ENCODE measurements around the gene CYP1B1.

CYP1B1 gene

DNA sequence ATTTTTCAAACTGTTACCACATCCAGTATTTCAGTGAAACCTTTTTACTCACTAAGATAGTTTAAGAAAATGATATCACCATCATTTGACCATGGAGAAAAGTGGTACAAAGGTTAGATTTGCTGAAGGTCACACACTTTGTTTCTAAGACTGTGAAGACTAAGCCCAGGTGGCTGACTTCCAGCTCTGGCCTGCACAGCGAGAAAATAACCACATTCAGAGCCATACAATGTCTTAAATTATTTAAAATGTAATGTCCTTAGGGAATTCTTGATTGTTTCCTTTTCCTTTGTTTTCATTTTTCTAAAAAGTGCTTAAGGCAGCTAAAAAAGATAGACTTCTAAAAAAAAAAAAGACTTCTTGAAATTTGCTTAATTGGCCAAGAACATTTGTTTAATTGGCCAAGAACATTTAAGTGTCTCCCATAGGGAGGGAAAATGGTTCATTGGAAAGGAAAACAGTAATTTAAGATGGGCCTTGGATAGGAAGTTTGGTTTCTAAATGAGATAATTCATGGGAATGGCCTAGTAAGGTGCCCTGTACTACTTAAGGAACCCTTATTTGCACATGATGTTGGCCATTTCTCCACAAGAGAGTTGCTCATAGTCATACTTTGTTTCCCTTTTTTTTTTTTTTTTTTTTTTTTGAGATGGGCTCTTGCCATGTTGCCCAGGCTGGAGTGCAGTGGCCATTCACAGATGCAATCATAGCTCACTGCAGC lies 45.2 kb downstream of the CYP1B1 start:
- Histone ChIP-seq H3K36me3 (ENCODE audit: control insufficient read depth, insufficient read depth, low read length) (no peaks in the 10 kb centered on the region), H3K18ac (ENCODE audit: low read length) (no peak overlapping the region), H3K4me3 (ENCODE audit: low read length) (no peak overlapping the region), H2BK5ac (ENCODE audit: low read length) (no peak overlapping the region), H2BK120ac (ENCODE audit: low read depth, low read length) (no peak overlapping the region), H3K4ac (ENCODE audit: low read depth, low read length) (no peak overlapping the region), H3K4me1 (ENCODE audit: control insufficient read depth, low read depth, low read length) (no peaks in the 10 kb centered on the region), H3K79me2 (ENCODE audit: control insufficient read depth, insufficient read depth, low read length) (no peaks in the 10 kb centered on the region), H4K5ac (ENCODE audit: low read length) (no peak overlapping the region), H3K4me2 (ENCODE audit: low read length) (no peak overlapping the region), H3K23ac (ENCODE audit: low read length) (no peak overlapping the region), H3K27me3 (ENCODE audit: insufficient read depth, low read length, poor library complexity) (no peaks in the 10 kb centered on the region), H3K56ac (ENCODE audit: low read length) (no peak overlapping the region), H3K9ac (ENCODE audit: low read length) (no peak overlapping the region), H2BK15ac (replicated peaks; ENCODE audit: low read depth) (no peak overlapping the region), H4K8ac (ENCODE audit: low read depth, low read length) (no peak overlapping the region), H2AK5ac (ENCODE audit: low read length) (no peak overlapping the region), H3K27ac (ENCODE audit: low read depth, low read length) (no peak overlapping the region), H3K79me1 (ENCODE audit: low read length) (no peaks in the 10 kb centered on the region)
- DNase-seq: no peak
- WGBS (ENCODE audit: extremely low coverage, insufficient coverage, low lambda C conversion rate): no CpG with 5 or more reads among the region's 1 CpG

DNA sequence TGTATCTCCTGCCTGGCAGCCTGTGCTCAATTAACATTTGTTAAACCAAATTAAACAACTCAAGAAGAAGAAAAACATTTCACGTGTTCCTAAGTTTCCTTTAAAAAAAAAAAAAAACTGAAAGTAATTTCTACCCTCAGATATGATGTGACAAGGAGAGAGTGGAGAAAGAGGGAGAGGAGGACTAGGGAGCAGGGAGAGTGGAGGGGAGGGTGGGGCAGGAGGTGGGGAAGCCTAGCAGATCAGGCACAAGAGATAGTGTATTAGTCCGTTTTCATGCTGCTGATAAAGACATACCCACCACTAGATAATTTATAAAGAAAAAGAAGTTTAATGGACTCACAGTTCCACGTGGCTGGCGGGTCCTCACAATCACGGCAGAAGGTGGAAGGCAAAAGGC lies 46.4 kb downstream of the CYP1B1 start:
- no peak for DNase-seq
- H3K79me2 ChIP-seq (ENCODE audit: control insufficient read depth, insufficient read depth, low read length): no peaks in the 10 kb centered on the region
- H3K9ac ChIP-seq (ENCODE audit: low read length): no peak overlapping the region
- no peak overlapping the region for H4K8ac ChIP-seq (ENCODE audit: low read depth, low read length)
- H4K5ac ChIP-seq (ENCODE audit: low read length): no peak overlapping the region
- no peaks in the 10 kb centered on the region for H3K27me3 ChIP-seq (ENCODE audit: insufficient read depth, low read length, poor library complexity)
- H2AK5ac ChIP-seq (ENCODE audit: low read length): no peak overlapping the region
- H3K4me3 ChIP-seq (ENCODE audit: low read length): no peak overlapping the region
- no CpG with 5 or more reads among the region's 5 CpGs for WGBS (ENCODE audit: extremely low coverage, insufficient coverage, low lambda C conversion rate)
- H3K4me2 ChIP-seq (ENCODE audit: low read length): no peak overlapping the region
- no peaks in the 10 kb centered on the region for H3K4me1 ChIP-seq (ENCODE audit: control insufficient read depth, low read depth, low read length)
- H3K36me3 ChIP-seq (ENCODE audit: control insufficient read depth, insufficient read depth, low read length): no peaks in the 10 kb centered on the region
- no peak overlapping the region for H2BK5ac ChIP-seq (ENCODE audit: low read length)
- no peak overlapping the region for H3K18ac ChIP-seq (ENCODE audit: low read length)
- H3K23ac ChIP-seq (ENCODE audit: low read length): no peak overlapping the region
- no peak overlapping the region for H3K27ac ChIP-seq (ENCODE audit: low read depth, low read length)
- no peak overlapping the region for H3K4ac ChIP-seq (ENCODE audit: low read depth, low read length)
- H2BK15ac ChIP-seq (replicated peaks; ENCODE audit: low read depth): no peak overlapping the region
- no peak overlapping the region for H2BK120ac ChIP-seq (ENCODE audit: low read depth, low read length)
- no peak overlapping the region for H3K56ac ChIP-seq (ENCODE audit: low read length)
- H3K79me1 ChIP-seq (ENCODE audit: low read length): no peaks in the 10 kb centered on the region

DNA sequence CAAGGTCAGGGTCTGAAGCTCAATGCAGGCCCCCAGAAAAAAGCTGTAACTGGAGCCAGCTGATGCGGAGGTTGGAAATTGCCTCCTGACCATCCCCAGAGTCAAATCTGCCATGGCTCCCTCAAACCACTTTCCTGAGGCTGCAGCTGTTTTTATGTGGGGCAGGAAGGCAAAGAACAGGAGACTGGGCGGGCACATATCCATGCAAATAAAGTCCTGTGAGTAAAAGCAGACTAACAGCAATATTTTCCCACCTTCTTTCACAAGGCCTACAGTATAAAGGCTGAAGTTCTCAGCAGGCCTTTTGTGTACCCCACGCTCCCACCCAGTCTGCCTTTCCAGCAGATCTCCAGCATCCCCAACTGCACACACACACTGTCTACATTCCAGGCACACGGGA lies 47.1 kb downstream of the CYP1B1 start:
- Histone ChIP-seq H2BK120ac (ENCODE audit: low read depth, low read length) (no peak overlapping the region), H4K5ac (ENCODE audit: low read length) (no peak overlapping the region), H3K27me3 (ENCODE audit: insufficient read depth, low read length, poor library complexity) (no peaks in the 10 kb centered on the region), H3K4ac (ENCODE audit: low read depth, low read length) (no peak overlapping the region), H3K4me2 (ENCODE audit: low read length) (no peak overlapping the region), H2AK5ac (ENCODE audit: low read length) (no peak overlapping the region), H3K56ac (ENCODE audit: low read length) (no peak overlapping the region), H3K4me3 (ENCODE audit: low read length) (no peak overlapping the region), H3K18ac (ENCODE audit: low read length) (no peak overlapping the region), H3K27ac (ENCODE audit: low read depth, low read length) (no peak overlapping the region), H2BK15ac (replicated peaks; ENCODE audit: low read depth) (no peak overlapping the region), H3K4me1 (ENCODE audit: control insufficient read depth, low read depth, low read length) (no peaks in the 10 kb centered on the region), H3K23ac (ENCODE audit: low read length) (no peak overlapping the region), H3K36me3 (ENCODE audit: control insufficient read depth, insufficient read depth, low read length) (no peaks in the 10 kb centered on the region), H4K8ac (ENCODE audit: low read depth, low read length) (no peak overlapping the region), H3K79me2 (ENCODE audit: control insufficient read depth, insufficient read depth, low read length) (no peaks in the 10 kb centered on the region), H3K79me1 (ENCODE audit: low read length) (no peaks in the 10 kb centered on the region), H2BK5ac (ENCODE audit: low read length) (no peak overlapping the region), H3K9ac (ENCODE audit: low read length) (no peak overlapping the region)
- DNase-seq: no peak
- WGBS (ENCODE audit: extremely low coverage, insufficient coverage, low lambda C conversion rate): no CpG with 5 or more reads among the region's 4 CpGs

DNA sequence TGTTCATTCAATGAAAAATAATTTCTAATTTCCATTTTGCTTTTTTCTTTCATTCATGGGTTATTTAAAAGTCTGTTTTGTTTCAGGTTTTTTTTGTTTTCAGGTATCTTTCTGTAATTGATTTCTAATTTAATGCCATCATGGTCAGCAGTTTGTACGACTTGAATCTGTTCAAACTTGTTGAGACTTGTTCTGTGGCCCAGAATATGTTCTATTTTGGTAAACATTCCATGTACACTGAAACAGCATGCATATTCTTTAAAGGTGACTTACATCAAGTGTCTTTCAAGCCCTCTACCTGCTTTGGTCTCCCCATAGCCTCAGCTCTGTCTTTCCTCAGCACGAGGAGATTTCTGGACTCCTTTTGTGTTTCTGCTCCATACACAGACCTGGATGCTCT lies 49.1 kb downstream of the CYP1B1 start:
- no peak overlapping the region for H2BK120ac ChIP-seq (ENCODE audit: low read depth, low read length)
- no peak overlapping the region for H3K4ac ChIP-seq (ENCODE audit: low read depth, low read length)
- no peak overlapping the region for H2AK5ac ChIP-seq (ENCODE audit: low read length)
- H3K56ac ChIP-seq (ENCODE audit: low read length): no peak overlapping the region
- no peak overlapping the region for H2BK5ac ChIP-seq (ENCODE audit: low read length)
- H3K27ac ChIP-seq (ENCODE audit: low read depth, low read length): no peak overlapping the region
- H2BK15ac ChIP-seq (replicated peaks; ENCODE audit: low read depth): no peak overlapping the region
- H3K4me2 ChIP-seq (ENCODE audit: low read length): no peak overlapping the region
- H3K18ac ChIP-seq (ENCODE audit: low read length): no peak overlapping the region
- no peak overlapping the region for H3K9ac ChIP-seq (ENCODE audit: low read length)
- H3K27me3 ChIP-seq (ENCODE audit: insufficient read depth, low read length, poor library complexity): no peaks in the 10 kb centered on the region
- DNase-seq: no peak
- H4K8ac ChIP-seq (ENCODE audit: low read depth, low read length): no peak overlapping the region
- no peaks in the 10 kb centered on the region for H3K79me1 ChIP-seq (ENCODE audit: low read length)
- no CpG with 5 or more reads among the region's 2 CpGs for WGBS (ENCODE audit: extremely low coverage, insufficient coverage, low lambda C conversion rate)
- H3K79me2 ChIP-seq (ENCODE audit: control insufficient read depth, insufficient read depth, low read length): no peaks in the 10 kb centered on the region
- no peaks in the 10 kb centered on the region for H3K36me3 ChIP-seq (ENCODE audit: control insufficient read depth, insufficient read depth, low read length)
- no peak overlapping the region for H3K23ac ChIP-seq (ENCODE audit: low read length)
- no peaks in the 10 kb centered on the region for H3K4me1 ChIP-seq (ENCODE audit: control insufficient read depth, low read depth, low read length)
- no peak overlapping the region for H4K5ac ChIP-seq (ENCODE audit: low read length)
- H3K4me3 ChIP-seq (ENCODE audit: low read length): no peak overlapping the region

DNA sequence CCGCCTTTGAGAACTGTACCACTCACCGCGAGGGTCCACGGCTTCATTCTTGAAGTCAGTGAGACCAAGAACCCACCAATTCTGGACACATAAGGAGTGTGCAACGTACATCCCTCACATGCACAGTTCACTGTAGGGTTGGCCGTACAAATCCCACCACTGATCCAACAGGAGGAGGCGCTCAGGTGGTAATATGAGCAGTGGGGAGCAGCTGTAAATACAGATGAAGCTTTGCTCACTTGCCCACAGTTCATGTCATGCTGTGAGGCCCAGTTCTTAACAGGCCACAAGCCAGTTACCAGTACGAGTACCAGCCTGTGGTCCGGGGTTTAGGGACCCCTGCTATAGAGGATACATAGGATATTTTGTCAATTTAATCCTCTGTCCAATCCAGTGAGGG lies 54.4 kb downstream of the CYP1B1 start:
- Histone ChIP-seq H3K79me2 (ENCODE audit: control insufficient read depth, insufficient read depth, low read length) (no peaks in the 10 kb centered on the region), H2AK5ac (ENCODE audit: low read length) (no peak overlapping the region), H2BK15ac (replicated peaks; ENCODE audit: low read depth) (no peak overlapping the region), H3K4me2 (ENCODE audit: low read length) (no peak overlapping the region), H3K4me1 (ENCODE audit: control insufficient read depth, low read depth, low read length) (peaks cover 3% of the 10 kb centered on the region), H3K23ac (ENCODE audit: low read length) (no peak overlapping the region), H3K4ac (ENCODE audit: low read depth, low read length) (no peak overlapping the region), H3K27me3 (ENCODE audit: insufficient read depth, low read length, poor library complexity) (no peaks in the 10 kb centered on the region), H3K36me3 (ENCODE audit: control insufficient read depth, insufficient read depth, low read length) (no peaks in the 10 kb centered on the region), H2BK120ac (ENCODE audit: low read depth, low read length) (no peak overlapping the region), H3K4me3 (ENCODE audit: low read length) (no peak overlapping the region), H2BK5ac (ENCODE audit: low read length) (no peak overlapping the region), H3K79me1 (ENCODE audit: low read length) (no peaks in the 10 kb centered on the region), H3K27ac (ENCODE audit: low read depth, low read length) (no peak overlapping the region), H3K9ac (ENCODE audit: low read length) (no peak overlapping the region), H3K18ac (ENCODE audit: low read length) (no peak overlapping the region), H3K56ac (ENCODE audit: low read length) (no peak overlapping the region), H4K8ac (ENCODE audit: low read depth, low read length) (no peak overlapping the region), H4K5ac (ENCODE audit: low read length) (no peak overlapping the region)
- no peak for DNase-seq
- no CpG with 5 or more reads among the region's 9 CpGs for WGBS (ENCODE audit: extremely low coverage, insufficient coverage, low lambda C conversion rate)

Measured in mesendoderm (in vitro differentiated cells).